CD4-positive, alpha-beta T cell treated with Interleukin-6 at 100 ng/mL for 8 hours (primary cell): ENCODE measurements around the gene LPO.

Experiments used
- DNase-seq: peaks from one replicate; pipeline ENCODE4 v3.0.0-alpha.2; 2020; ENCODE audit warnings: mixed read lengths, low spot score

LPO gene

GRCh38 chr17:58262149-58262548, 23.8 kb downstream of the LPO start:
- DNase-seq = no peak

- DNase-seq = no peak
Measured at GRCh38 chr17:58263773-58264172, 25.4 kb downstream of the LPO start.

- no peak for DNase-seq
Measured at GRCh38 chr17:58264407-58265103, 26.2 kb downstream of the LPO start.

GRCh38 chr17:58265271-58265670, 26.9 kb downstream of the LPO start:
- DNase-seq = no peak

GRCh38 chr17:58265902-58266875, 27.8 kb downstream of the LPO start:
- no peak for DNase-seq

- no peak for DNase-seq
Measured at GRCh38 chr17:58267347-58268324, 29.3 kb downstream of the LPO start.

- no peak for DNase-seq
Measured at GRCh38 chr17:58268326-58268725, 29.9 kb downstream of the LPO start.

- DNase-seq = no peak
Measured at GRCh38 chr17:58268774-58269556, 30.6 kb downstream of the LPO start.

GRCh38 chr17:58269557-58270291, 31.3 kb downstream of the LPO start:
- no peak for DNase-seq

GRCh38 chr17:58270476-58271215, 32.3 kb downstream of the LPO start:
- no peak for DNase-seq

GRCh38 chr17:58271216-58271931, 33.0 kb downstream of the LPO start:
- no peak for DNase-seq

- no peak for DNase-seq
Measured at GRCh38 chr17:58272367-58273280, 34.2 kb downstream of the LPO start.

GRCh38 chr17:58273453-58274104, 35.2 kb downstream of the LPO start:
- DNase-seq = no peak

- no peak for DNase-seq
Measured at GRCh38 chr17:58275417-58275816, 37.0 kb downstream of the LPO start.

- no peak for DNase-seq
Measured at GRCh38 chr17:58276423-58276822, 38.0 kb downstream of the LPO start.

GRCh38 chr17:58277107-58277801, 38.9 kb downstream of the LPO start:
- DNase-seq = no peak
